Astrocyte (in vitro differentiated cells and primary cell): ENCODE data around the gene IMMP2L. TPM values are rescaled to one million over a fixed set of nuclear protein-coding genes. Genes with fewer than 3 reads are reported as not detected.

Source experiments
- DNase-seq: peaks from one replicate; pipeline ENCODE4 v3.0.0-alpha.2; 2010; ENCODE audit warnings: low read depth
- FAIRE-seq: peaks from 2 replicates; lab custom pipeline; 2011; peaks lifted over from hg19 to GRCh38; lab: Jason Lieb, UNC
- H2AFZ ChIP-seq: 2 replicates; pipeline ENCODE4 v1.6.0; 2012; ENCODE audit warnings: low read depth, low read length, inconsistent platforms
- H3K27ac ChIP-seq: 2 replicates; pipeline ENCODE4 v1.5.1; 2011; ENCODE audit warnings: low read depth, low read length, inconsistent platforms
- H3K27me3 ChIP-seq: 2 replicates; pipeline ENCODE4 v1.6.0; 2011; ENCODE audit warnings: low read length, inconsistent platforms; ENCODE audit not compliant: insufficient read depth
- H3K36me3 ChIP-seq: 2 replicates; pipeline ENCODE4 v1.5.1; 2011; ENCODE audit warnings: low read length, inconsistent platforms; ENCODE audit not compliant: insufficient read depth
- H3K4me1 ChIP-seq: 2 replicates; pipeline ENCODE4 v1.5.1; 2011; ENCODE audit warnings: low read length, inconsistent platforms; ENCODE audit not compliant: insufficient read depth
- H3K4me2 ChIP-seq: 2 replicates; pipeline ENCODE4 v1.6.0; 2012; ENCODE audit warnings: low read length, inconsistent platforms
- H3K4me3 ChIP-seq: 2 replicates; pipeline ENCODE4 v1.5.1; 2011; ENCODE audit warnings: low read depth, mild to moderate bottlenecking, low read length, inconsistent platforms; ENCODE audit not compliant: insufficient read depth
- H3K79me2 ChIP-seq: 2 replicates; pipeline ENCODE4 v1.6.0; 2012; ENCODE audit warnings: mild to moderate bottlenecking, low read length, inconsistent platforms; ENCODE audit not compliant: insufficient read depth
- H3K9ac ChIP-seq: 2 replicates; pipeline ENCODE4 v1.6.0; 2012; ENCODE audit warnings: mild to moderate bottlenecking, low read length, inconsistent platforms
- H3K9me3 ChIP-seq: 2 replicates; pipeline ENCODE4 v1.5.1; 2012; ENCODE audit warnings: low read depth, mild to moderate bottlenecking, low read length, inconsistent platforms; ENCODE audit not compliant: insufficient read depth
- H4K20me1 ChIP-seq: 2 replicates; pipeline ENCODE4 v1.6.0; 2012; ENCODE audit warnings: low read length, inconsistent platforms; ENCODE audit not compliant: insufficient read depth
- H3K27ac Mint-ChIP-seq: one replicate; pipeline ENCODE4 v1.8.0; 2021; ENCODE audit warnings: mild to moderate bottlenecking, mixed read lengths; ENCODE audit not compliant: unreplicated experiment
- H3K27me3 Mint-ChIP-seq: one replicate; pipeline ENCODE4 v1.8.0; 2021; ENCODE audit warnings: low read depth, mixed read lengths; ENCODE audit not compliant: unreplicated experiment
- H3K36me3 Mint-ChIP-seq: one replicate; pipeline ENCODE4 v1.8.0; 2021; ENCODE audit warnings: low read depth, mixed read lengths; ENCODE audit not compliant: unreplicated experiment
- H3K4me1 Mint-ChIP-seq: one replicate; pipeline ENCODE4 v1.8.0; 2021; ENCODE audit warnings: low read depth, mixed read lengths; ENCODE audit not compliant: unreplicated experiment
- H3K4me3 Mint-ChIP-seq: one replicate; pipeline ENCODE4 v1.8.0; 2021; ENCODE audit warnings: mild to moderate bottlenecking, moderate library complexity, mixed read lengths; ENCODE audit not compliant: unreplicated experiment
- H3K9me3 Mint-ChIP-seq: one replicate; pipeline ENCODE4 v1.8.0; 2021; ENCODE audit warnings: mild to moderate bottlenecking, mixed read lengths; ENCODE audit not compliant: unreplicated experiment
- EZH2 ChIP-seq: IDR thresholded peaks from 2 replicates; pipeline ENCODE4 v1.6.1; 2012; ENCODE audit warnings: mild to moderate bottlenecking, low read length, inconsistent platforms; ENCODE audit not compliant: insufficient read depth
- total RNA-seq: library from RNA; stranded (reverse); gene quantifications from 2 replicates; pipeline ENCODE4 v1.2.1, GENCODE V29; 2021
- TF ChIP-seq, protein P1 (sequence below): IDR thresholded peaks from 2 replicates; pipeline ENCODE4 v1.5.1; 2011; ENCODE audit warnings: low read depth, mild to moderate bottlenecking, inconsistent platforms, low read length, moderate library complexity; ENCODE audit not compliant: insufficient read depth

Gene IMMP2L
- total RNA-seq, 1 donor from 2014 or later: 13.8 TPM

DNA sequence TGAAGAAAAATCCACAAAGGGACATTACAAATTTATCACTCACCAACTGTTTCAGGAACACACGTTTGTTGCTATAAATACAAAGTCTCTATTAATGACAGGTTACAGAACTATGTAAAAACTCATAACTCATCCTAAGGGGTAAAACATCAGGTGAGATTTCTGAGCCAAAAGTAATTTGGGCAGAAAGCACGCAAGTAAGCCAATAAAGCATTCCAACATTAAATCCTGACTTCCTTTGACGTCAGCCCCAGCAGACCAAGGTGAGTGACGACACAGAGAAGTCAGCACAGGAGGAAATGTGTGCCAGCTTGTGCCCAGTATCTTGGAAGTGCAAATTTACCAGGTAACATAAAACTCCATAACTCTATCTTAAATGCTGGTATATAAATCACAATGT is 45.7 kb downstream of the IMMP2L start:
- H3K27me3 ChIP-seq: no peaks in the 10 kb centered on the region
- TF ChIP-seq, protein P1, sequence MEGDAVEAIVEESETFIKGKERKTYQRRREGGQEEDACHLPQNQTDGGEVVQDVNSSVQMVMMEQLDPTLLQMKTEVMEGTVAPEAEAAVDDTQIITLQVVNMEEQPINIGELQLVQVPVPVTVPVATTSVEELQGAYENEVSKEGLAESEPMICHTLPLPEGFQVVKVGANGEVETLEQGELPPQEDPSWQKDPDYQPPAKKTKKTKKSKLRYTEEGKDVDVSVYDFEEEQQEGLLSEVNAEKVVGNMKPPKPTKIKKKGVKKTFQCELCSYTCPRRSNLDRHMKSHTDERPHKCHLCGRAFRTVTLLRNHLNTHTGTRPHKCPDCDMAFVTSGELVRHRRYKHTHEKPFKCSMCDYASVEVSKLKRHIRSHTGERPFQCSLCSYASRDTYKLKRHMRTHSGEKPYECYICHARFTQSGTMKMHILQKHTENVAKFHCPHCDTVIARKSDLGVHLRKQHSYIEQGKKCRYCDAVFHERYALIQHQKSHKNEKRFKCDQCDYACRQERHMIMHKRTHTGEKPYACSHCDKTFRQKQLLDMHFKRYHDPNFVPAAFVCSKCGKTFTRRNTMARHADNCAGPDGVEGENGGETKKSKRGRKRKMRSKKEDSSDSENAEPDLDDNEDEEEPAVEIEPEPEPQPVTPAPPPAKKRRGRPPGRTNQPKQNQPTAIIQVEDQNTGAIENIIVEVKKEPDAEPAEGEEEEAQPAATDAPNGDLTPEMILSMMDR: no peak
- TF ChIP-seq EZH2: no peak
- H3K9me3 Mint-ChIP-seq: no peaks in the 10 kb centered on the region
- no peak overlapping the region for H3K27ac ChIP-seq
- H3K79me2 ChIP-seq: no peaks in the 10 kb centered on the region
- H3K36me3 Mint-ChIP-seq: no peaks in the 10 kb centered on the region
- no peaks in the 10 kb centered on the region for H3K36me3 ChIP-seq
- H3K9me3 ChIP-seq: no peaks in the 10 kb centered on the region
- H3K4me3 Mint-ChIP-seq: no peak overlapping the region
- H3K4me2 ChIP-seq: no peak overlapping the region
- no peak for FAIRE-seq
- H3K27ac Mint-ChIP-seq: no peak overlapping the region
- H2AFZ ChIP-seq: no peak overlapping the region
- no peaks in the 10 kb centered on the region for H3K4me1 Mint-ChIP-seq
- H3K4me1 ChIP-seq: no peaks in the 10 kb centered on the region
- no peak overlapping the region for H3K9ac ChIP-seq
- no peak overlapping the region for H3K4me3 ChIP-seq
- no peaks in the 10 kb centered on the region for H3K27me3 Mint-ChIP-seq
- no peaks in the 10 kb centered on the region for H4K20me1 ChIP-seq
- peak; percentile 23 for DNase-seq

DNA sequence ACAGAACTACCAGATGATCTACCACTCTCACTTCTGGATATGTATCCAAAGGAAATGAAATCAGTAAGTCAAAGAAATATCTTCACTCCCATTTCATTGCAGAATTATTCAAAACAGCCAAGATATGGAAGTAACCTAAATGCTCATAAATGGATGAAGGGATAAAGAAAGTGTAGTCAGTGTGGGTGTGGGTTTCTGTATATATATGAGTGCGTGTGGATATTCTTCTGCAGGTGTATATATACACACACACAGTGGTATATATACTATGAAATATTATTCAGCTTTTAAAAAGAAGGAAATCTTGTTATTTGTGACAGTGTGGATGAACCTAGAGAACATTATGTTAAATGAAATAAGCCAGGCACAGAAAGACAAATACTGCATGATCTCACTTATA is 48.7 kb downstream of the IMMP2L start:
- FAIRE-seq (no peak), DNase-seq (no peak)
- no peaks in the 10 kb centered on the region for H3K9me3 ChIP-seq
- no peaks in the 10 kb centered on the region for H3K36me3 ChIP-seq
- no peaks in the 10 kb centered on the region for H3K27me3 ChIP-seq
- H3K4me3 ChIP-seq: no peak overlapping the region
- no peak overlapping the region for H3K4me2 ChIP-seq
- TF ChIP-seq, protein P1: no peak
- no peak for TF ChIP-seq EZH2
- Mint-ChIP-seq H3K27me3 (no peaks in the 10 kb centered on the region), H3K36me3 (no peaks in the 10 kb centered on the region), H3K27ac (no peak overlapping the region), H3K4me3 (no peak overlapping the region), H3K9me3 (no peaks in the 10 kb centered on the region), H3K4me1 (no peaks in the 10 kb centered on the region)
- H2AFZ ChIP-seq: no peak overlapping the region
- no peaks in the 10 kb centered on the region for H3K4me1 ChIP-seq
- H4K20me1 ChIP-seq: no peaks in the 10 kb centered on the region
- H3K9ac ChIP-seq: no peak overlapping the region
- H3K27ac ChIP-seq: no peak overlapping the region
- H3K79me2 ChIP-seq: no peaks in the 10 kb centered on the region

DNA sequence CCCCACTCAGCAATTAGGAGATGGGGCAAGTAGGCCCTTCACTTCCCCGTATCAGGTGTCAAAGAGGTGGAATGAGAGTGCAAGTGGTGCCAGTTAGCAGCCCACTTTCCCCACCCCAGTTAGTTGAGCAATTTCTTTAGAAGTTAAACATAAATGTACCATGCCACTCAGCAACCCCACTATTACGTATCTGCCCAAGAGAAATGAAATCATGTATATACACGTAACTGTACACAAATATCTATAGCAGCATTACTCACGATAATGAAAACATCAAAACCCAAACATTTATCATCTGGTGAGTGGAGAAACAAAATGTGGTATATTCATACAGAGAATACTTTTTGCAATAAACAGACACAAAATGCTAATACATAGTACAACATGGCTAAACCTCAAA is 50.4 kb downstream of the IMMP2L start:
- Mint-ChIP-seq H3K36me3 (no peaks in the 10 kb centered on the region), H3K4me3 (no peak overlapping the region), H3K4me1 (no peaks in the 10 kb centered on the region), H3K27me3 (no peaks in the 10 kb centered on the region), H3K9me3 (no peaks in the 10 kb centered on the region), H3K27ac (no peak overlapping the region)
- Histone ChIP-seq H3K27ac (no peak overlapping the region), H3K27me3 (no peaks in the 10 kb centered on the region), H3K4me3 (no peak overlapping the region), H3K9ac (no peak overlapping the region), H4K20me1 (no peaks in the 10 kb centered on the region), H3K36me3 (no peaks in the 10 kb centered on the region), H3K9me3 (no peaks in the 10 kb centered on the region), H2AFZ (no peak overlapping the region), H3K79me2 (no peaks in the 10 kb centered on the region), H3K4me2 (no peak overlapping the region), H3K4me1 (no peaks in the 10 kb centered on the region)
- no peak for DNase-seq
- no peak for FAIRE-seq
- TF ChIP-seq, protein P1: no peak
- no peak for TF ChIP-seq EZH2
